RWPE1 (cell line): ENCODE data around the gene SAPCD2.

Source experiments
- CTCF ChIA-PET: fragments of 350-600 bp; sonication (Branson Sonifier 250); formaldehyde crosslinking; extraction: SDS; loops from one replicate; lab custom pipeline; 2021; lab: Yijun Ruan, JAX
- POLR2A ChIA-PET: fragments of 400-600 bp; formaldehyde crosslinking; extraction: SDS; loops from one replicate; lab custom pipeline; 2020; ENCODE audit warnings: antibody characterized with exemption; ENCODE audit not compliant: low non-redundant PET; lab: Yijun Ruan, JAX
- DNase-seq: peaks from one replicate; pipeline ENCODE4 v3.0.0; 2012; ENCODE audit warnings: low spot score
- H3K27ac ChIP-seq: fragments of 450-650 bp; 2 replicates; pipeline ENCODE4 v1.5.1; 2017
- TF ChIP-seq, protein P1 (sequence below): fragments of 450-650 bp; conservative IDR thresholded peaks from 2 replicates; pipeline ENCODE4 v1.5.1; 2017; ENCODE audit warnings: low read depth, mild to moderate bottlenecking

The SAPCD2 gene

DNA sequence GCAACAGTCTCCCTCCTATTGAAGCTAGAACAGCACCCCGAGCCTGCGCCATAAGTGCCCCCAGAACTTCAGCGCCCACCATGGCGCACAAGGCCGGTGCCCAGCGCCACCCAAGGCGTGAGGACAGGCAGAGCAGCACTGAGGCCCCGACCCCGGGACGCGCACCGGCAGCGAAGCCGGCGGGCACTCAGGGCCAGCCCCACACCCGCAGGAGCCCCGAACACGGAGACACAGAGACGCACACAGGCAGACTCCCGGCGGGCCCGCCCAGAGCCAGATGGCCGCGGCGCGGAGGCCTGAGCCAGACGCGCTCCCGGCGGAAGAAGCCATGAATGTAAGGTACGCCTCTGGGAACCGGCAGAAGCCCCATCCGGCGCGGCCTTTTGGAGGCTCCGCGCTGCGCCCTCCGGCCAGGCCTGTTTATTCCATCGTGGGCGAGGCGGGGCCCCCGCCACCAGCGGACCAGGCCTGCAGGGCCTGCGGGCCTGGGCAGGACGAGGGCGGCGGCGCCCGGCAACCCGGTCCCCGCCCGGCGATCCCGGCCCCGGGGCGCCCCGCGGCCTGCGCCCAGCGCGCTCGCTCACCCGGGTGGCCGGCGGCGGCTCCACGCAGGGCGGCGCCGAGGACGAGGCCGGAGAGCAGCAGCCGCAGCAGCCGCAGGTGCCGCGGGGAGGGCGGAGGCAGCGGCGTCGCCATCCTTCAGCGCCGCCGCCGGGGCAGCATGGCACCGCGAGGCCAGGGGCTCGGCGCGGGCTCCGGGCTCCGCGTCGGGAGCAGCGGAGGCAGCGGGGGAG lies 24.9 kb downstream of the SAPCD2 start:
- peak overlapping the region; percentile 48 for H3K27ac ChIP-seq
- DNase-seq, result no peak
- ChIA-PET POLR2A (no interaction called here), CTCF (interaction anchor here (0.8 to 4.4 kb wide), 11 partner anchors 10 to 52 kb away, joined by 5 to 76 read pairs (median 19); partner anchors contain the start of genes ABCA2, SAPCD2 and UAP1L1)
- TF ChIP-seq, protein P1, sequence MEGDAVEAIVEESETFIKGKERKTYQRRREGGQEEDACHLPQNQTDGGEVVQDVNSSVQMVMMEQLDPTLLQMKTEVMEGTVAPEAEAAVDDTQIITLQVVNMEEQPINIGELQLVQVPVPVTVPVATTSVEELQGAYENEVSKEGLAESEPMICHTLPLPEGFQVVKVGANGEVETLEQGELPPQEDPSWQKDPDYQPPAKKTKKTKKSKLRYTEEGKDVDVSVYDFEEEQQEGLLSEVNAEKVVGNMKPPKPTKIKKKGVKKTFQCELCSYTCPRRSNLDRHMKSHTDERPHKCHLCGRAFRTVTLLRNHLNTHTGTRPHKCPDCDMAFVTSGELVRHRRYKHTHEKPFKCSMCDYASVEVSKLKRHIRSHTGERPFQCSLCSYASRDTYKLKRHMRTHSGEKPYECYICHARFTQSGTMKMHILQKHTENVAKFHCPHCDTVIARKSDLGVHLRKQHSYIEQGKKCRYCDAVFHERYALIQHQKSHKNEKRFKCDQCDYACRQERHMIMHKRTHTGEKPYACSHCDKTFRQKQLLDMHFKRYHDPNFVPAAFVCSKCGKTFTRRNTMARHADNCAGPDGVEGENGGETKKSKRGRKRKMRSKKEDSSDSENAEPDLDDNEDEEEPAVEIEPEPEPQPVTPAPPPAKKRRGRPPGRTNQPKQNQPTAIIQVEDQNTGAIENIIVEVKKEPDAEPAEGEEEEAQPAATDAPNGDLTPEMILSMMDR, result no peak

DNA sequence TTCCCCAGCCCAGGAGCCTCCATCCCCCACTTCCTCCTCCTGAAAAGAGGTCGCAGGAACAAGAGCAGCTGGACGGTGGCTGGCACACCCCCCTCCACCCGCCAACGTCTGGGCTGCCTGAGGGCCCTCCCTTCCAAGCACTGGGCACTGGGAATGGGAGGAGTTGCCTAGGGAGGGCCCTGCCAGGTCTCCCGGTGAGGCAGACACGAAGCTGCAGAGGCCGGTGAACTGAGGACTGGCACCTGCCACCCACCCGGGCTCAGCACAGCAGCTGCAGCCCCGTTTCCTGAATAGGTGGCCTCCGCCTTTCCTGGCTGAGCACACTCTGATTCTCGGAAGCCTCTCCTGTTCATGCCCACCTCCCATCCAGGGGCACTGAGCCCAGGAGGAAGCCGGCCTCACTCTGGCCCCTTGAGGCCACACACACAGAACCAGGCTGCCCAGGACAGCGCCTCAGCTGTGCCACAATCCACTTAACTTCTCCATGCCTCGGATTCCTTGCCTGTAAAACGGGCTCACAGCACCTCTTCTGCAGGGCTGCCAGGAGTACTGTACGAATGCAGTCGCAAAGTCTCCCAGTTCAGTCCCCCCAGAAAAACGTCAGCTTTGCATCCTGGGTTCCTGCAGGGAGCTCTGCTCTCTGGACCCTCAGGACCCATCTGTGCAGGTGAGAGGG lies 25.7 kb downstream of the SAPCD2 start:
- ChIA-PET POLR2A (no interaction called here), CTCF (interaction anchor here (0.7 to 3.2 kb wide), 7 partner anchors 10 to 94 kb away, joined by 3 to 28 read pairs (median 10); partner anchors contain the start of gene ABCA2)
- DNase-seq, result no peak
- peak overlapping the region; percentile 48 for H3K27ac ChIP-seq
- TF ChIP-seq, protein P1, result no peak

DNA sequence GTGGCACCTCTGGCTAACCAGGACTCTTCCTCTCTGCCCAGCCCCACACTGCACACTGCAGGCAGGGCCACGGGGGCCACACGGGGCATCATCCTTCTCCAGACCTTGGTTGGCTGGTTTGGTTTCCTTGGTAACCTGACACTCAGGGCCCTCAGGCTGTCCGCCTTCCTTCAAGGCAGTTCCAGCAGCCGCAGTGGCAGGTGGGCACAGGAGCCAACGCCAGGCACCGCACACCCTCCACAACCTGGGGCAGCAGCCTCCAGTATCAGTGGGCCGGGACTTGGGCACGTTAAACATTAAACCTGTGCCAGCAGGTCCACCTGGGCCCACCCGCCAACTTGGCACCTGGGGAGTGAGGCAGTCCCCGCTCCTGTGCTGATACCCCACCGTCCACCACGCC lies 26.3 kb downstream of the SAPCD2 start:
- TF ChIP-seq, protein P1, result no peak
- peak overlapping the region; percentile 48 for H3K27ac ChIP-seq
- DNase-seq, result no peak
- ChIA-PET POLR2A (no interaction called here), CTCF (interaction anchor here (0.6 to 3.2 kb wide), 7 partner anchors 9 to 93 kb away, joined by 3 to 28 read pairs (median 10); partner anchors contain the start of gene ABCA2)

DNA sequence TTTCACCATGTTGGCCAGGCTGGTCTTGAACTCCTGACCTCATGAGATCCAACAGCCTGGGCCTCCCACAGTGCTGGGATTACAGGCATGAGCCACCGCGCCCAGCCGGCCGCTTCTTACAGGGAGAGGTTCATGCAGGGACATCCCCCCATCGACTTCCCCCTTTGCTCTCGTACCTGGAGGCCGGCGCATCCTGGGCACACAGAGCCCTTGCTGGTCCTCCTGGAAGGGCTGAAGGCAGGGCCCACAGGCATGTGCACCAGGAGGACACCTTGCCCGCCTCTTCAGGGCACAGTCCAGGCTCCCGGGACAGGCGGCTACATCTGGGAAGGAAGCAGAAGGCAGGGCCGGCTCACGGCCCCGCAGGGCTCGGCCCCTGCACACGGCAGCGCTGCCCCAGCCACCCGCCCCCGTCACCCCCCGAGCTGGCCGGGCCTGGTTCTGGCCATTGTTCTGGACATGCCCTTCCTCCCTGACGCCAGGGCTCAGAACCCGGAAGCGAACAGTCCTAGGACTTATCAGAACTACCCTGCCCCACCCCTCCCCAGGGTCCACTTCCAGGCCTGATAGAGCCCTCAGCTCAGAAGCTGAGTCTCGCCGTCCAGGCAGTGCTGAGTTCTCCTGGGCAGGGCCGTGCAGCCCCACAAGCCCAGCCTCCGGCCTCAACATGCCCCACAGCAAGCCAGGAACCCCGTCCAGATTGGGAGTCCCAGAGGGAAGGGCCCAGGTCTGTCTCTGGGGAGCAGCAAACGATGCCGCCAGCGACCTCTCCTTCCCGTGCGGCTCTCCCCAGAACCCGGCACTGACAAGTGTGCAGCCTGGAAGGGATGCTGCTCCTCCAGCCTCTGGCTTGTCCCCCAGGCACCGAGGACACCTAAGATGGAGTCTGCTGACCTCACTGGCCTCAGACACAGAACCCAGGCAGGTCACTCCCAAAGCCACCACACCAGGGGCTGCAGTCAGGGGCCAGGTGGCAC lies 27.3 kb downstream of the SAPCD2 start:
- TF ChIP-seq, protein P1, result no peak
- DNase-seq, result no peak
- ChIA-PET CTCF (interaction anchor here (0.6 to 3.2 kb wide), 5 partner anchors 8 to 27 kb away, joined by 3 to 28 read pairs (median 12); partner anchors contain the start of gene ABCA2), POLR2A (no interaction called here)
- peak overlapping the region; percentile 48 for H3K27ac ChIP-seq

DNA sequence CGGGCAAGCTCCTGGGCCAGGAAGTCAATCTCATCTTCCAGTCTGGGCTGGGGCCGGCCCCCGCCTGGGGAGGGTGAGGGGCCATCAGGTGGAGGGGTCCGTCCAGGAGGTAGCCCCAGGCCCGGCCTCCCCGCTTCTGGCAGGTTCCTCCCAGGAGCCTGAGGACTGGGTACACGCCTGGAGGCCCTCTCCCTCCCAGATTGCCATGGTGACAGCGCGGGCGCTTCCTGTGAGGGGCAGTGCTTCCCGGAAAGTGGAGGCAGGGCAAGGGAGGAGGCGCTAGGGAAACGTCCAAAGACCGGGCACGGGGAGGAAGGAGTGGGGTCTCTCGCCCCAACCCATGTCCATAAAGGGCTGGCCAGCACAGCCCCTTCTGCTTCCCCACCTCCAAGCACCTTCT lies 29.2 kb downstream of the SAPCD2 start:
- TF ChIP-seq, protein P1, result no peak
- DNase-seq, result no peak
- ChIA-PET POLR2A (no interaction called here), CTCF (interaction anchor here (0.5 to 2.6 kb wide), 2 partner anchors 12 to 26 kb away, joined by 4 to 26 read pairs; partner anchors contain the start of gene ABCA2)
- H3K27ac ChIP-seq, result no peak overlapping the region
